GM12878 (cell line): ENCODE data around the gene SCTR. TPM values are rescaled to one million over a fixed set of nuclear protein-coding genes. Genes with fewer than 3 reads are reported as not detected.

Experiments used
- ATF7 ChIP-seq: fragments of 450-650 bp; IDR thresholded peaks from 2 replicates; pipeline ENCODE4 v1.6.1; 2016; ENCODE audit warnings: low read depth, mild to moderate bottlenecking
- BCL11A ChIP-seq: IDR thresholded peaks from 2 replicates; pipeline ENCODE4 v1.6.1; 2011; ENCODE audit warnings: low read depth, low read length
- BMI1 ChIP-seq: fragments of 450-650 bp; IDR thresholded peaks from 2 replicates; pipeline ENCODE4 v1.6.1; 2016; ENCODE audit warnings: mild to moderate bottlenecking, moderate library complexity, borderline replicate concordance
- EED ChIP-seq: sonication (generic); IDR thresholded peaks from 2 replicates; pipeline ENCODE4 v1.6.1; 2016; ENCODE audit warnings: antibody characterized with exemption, low read depth
- FOS ChIP-seq: IDR thresholded peaks from 3 replicates; pipeline ENCODE4 v1.6.1; 2011; ENCODE audit warnings: borderline replicate concordance; ENCODE audit not compliant: insufficient read length; ENCODE audit errors: extremely low read depth
- GABPA ChIP-seq: IDR thresholded peaks from 2 replicates; pipeline ENCODE4 v1.6.1; 2014; ENCODE audit warnings: antibody characterized with exemption, low read depth, mild to moderate bottlenecking, inconsistent platforms
- GATAD2B ChIP-seq: fragments of 450-650 bp; conservative IDR thresholded peaks from 2 replicates; pipeline ENCODE4 v1.6.1; 2017; ENCODE audit warnings: low read depth, mild to moderate bottlenecking, moderate library complexity
- HCFC1 ChIP-seq: fragments of 150-350 bp; IDR thresholded peaks from 2 replicates; pipeline ENCODE4 v1.6.1; 2014; ENCODE audit warnings: low read length
- IKZF1 ChIP-seq: fragments of 450-650 bp; conservative IDR thresholded peaks from 2 replicates; pipeline ENCODE4 v1.6.1; 2017; ENCODE audit warnings: antibody characterized with exemption, mild to moderate bottlenecking
- JUND ChIP-seq: IDR thresholded peaks from 2 replicates; pipeline ENCODE4 v1.6.1; 2012; ENCODE audit warnings: low read depth, mild to moderate bottlenecking, low read length, improper control_type of control experiment, moderate library complexity
- KLF5 ChIP-seq: fragments of 450-650 bp; IDR thresholded peaks from 2 replicates; pipeline ENCODE4 v1.6.1; 2014; ENCODE audit warnings: mild to moderate bottlenecking; ENCODE audit not compliant: partially characterized antibody
- LARP7 ChIP-seq: fragments of 450-650 bp; IDR thresholded peaks from 2 replicates; pipeline ENCODE4 v1.6.1; 2017; ENCODE audit warnings: mild to moderate bottlenecking
- MEF2A ChIP-seq: IDR thresholded peaks from 2 replicates; pipeline ENCODE4 v1.6.1; 2011; ENCODE audit warnings: low read depth, mild to moderate bottlenecking, low read length, moderate library complexity; ENCODE audit not compliant: insufficient read depth
- POLR2AphosphoS2 ChIP-seq: IDR thresholded peaks from 2 replicates; pipeline ENCODE4 v1.6.1; 2011; ENCODE audit warnings: low read depth, mild to moderate bottlenecking, low read length, improper control_type of control experiment, moderate library complexity
- RAD21 ChIP-seq: IDR thresholded peaks from 2 replicates; pipeline ENCODE4 v1.6.1; 2011; ENCODE audit warnings: mild to moderate bottlenecking, low read depth, low read length, moderate library complexity; ENCODE audit not compliant: insufficient read depth
- SMAD5 ChIP-seq: IDR thresholded peaks from 2 replicates; pipeline ENCODE4 v1.6.1; 2016; ENCODE audit warnings: antibody characterized with exemption, low read depth
- SMARCA5 ChIP-seq: fragments of 450-650 bp; IDR thresholded peaks from 2 replicates; pipeline ENCODE4 v1.6.1; 2017; ENCODE audit warnings: mild to moderate bottlenecking
- SREBF1 ChIP-seq: IDR thresholded peaks from 2 replicates; pipeline ENCODE4 v1.6.1; 2012; ENCODE audit warnings: mild to moderate bottlenecking, low read length
- TAF1 ChIP-seq: IDR thresholded peaks from 2 replicates; pipeline ENCODE4 v1.6.1; 2011; ENCODE audit warnings: mild to moderate bottlenecking, low read depth, low read length, borderline replicate concordance
- ZNF384 ChIP-seq: IDR thresholded peaks from 2 replicates; pipeline ENCODE4 v1.6.1; 2012; ENCODE audit warnings: low read depth, mild to moderate bottlenecking, low read length, improper control_type of control experiment, borderline replicate concordance
- polyA plus RNA-seq, 11 experiments: library from polyadenylated mRNA; depleted of rRNA in 4 of 11; unstranded in 6 of 11; stranded (reverse) in 5 of 11; fragments of >200 nt; fragmentation: Nextera tagmentation in 4 of 11; fragmentation: Illumina TruSeq in 1 of 11; extraction: Ambion mirVana in 4 of 11; extraction: Trizol in 1 of 11; gene quantifications; 1 replicate in 1 of 11; 2 replicates in 10 of 11; pipeline versions ENCODE4 v1.2.1 to v1.2.3, GENCODE V29; 2011 to 2016; ENCODE audit warnings: inconsistent platforms in 2 of 11, missing spikeins in 2 of 11, low read depth in 1 of 11
- total RNA-seq, 4 experiments: library from RNA; depleted of rRNA in 3 of 4; stranded (reverse); fragments of >200 nt in 3 of 4; fragmentation: Illumina TruSeq in 1 of 4; extraction: Trizol in 1 of 4; gene quantifications; 2 replicates each; pipeline versions ENCODE4 v1.2.1 to v1.2.3, GENCODE V29; 2013 to 2021
- TF ChIP-seq, protein P1 (sequence below): fragments of 450-650 bp; formaldehyde crosslinking; IDR thresholded peaks from 2 replicates; pipeline ENCODE4 v1.4.0; 2022; ENCODE audit warnings: mild to moderate bottlenecking, moderate library complexity
- TF ChIP-seq, protein P2 (sequence below), 3 experiments: IDR thresholded peaks in 2 of 3; conservative IDR thresholded peaks in 1 of 3; 2 replicates each; pipeline ENCODE4 v1.5.1; 2011; ENCODE audit warnings: low read depth in 3 of 3, low read length in 3 of 3, mild to moderate bottlenecking in 3 of 3, control low read depth in 2 of 3, moderate library complexity in 2 of 3, inconsistent platforms in 1 of 3, mixed read lengths in 1 of 3; ENCODE audit not compliant: control insufficient read depth in 2 of 3, insufficient read depth in 1 of 3; ENCODE audit errors: extremely low read depth in 1 of 3
- TF ChIP-seq, protein P3 (sequence below): IDR thresholded peaks from 2 replicates; pipeline ENCODE4 v1.6.1; 2012; ENCODE audit warnings: low read depth, low read length, improper control_type of control experiment
- TF ChIP-seq, protein P4 (sequence below): IDR thresholded peaks from 2 replicates; pipeline ENCODE4 v1.6.1; 2011; ENCODE audit warnings: mild to moderate bottlenecking, low read depth, low read length, moderate library complexity; ENCODE audit not compliant: insufficient replicate concordance

SCTR gene
- total and polyA plus RNA-seq, 10 of the 15 experiments (the other 5 are each of a cell fraction or from before 2014, with no cell fraction given) = 0.26 TPM; not detected in 9

DNA sequence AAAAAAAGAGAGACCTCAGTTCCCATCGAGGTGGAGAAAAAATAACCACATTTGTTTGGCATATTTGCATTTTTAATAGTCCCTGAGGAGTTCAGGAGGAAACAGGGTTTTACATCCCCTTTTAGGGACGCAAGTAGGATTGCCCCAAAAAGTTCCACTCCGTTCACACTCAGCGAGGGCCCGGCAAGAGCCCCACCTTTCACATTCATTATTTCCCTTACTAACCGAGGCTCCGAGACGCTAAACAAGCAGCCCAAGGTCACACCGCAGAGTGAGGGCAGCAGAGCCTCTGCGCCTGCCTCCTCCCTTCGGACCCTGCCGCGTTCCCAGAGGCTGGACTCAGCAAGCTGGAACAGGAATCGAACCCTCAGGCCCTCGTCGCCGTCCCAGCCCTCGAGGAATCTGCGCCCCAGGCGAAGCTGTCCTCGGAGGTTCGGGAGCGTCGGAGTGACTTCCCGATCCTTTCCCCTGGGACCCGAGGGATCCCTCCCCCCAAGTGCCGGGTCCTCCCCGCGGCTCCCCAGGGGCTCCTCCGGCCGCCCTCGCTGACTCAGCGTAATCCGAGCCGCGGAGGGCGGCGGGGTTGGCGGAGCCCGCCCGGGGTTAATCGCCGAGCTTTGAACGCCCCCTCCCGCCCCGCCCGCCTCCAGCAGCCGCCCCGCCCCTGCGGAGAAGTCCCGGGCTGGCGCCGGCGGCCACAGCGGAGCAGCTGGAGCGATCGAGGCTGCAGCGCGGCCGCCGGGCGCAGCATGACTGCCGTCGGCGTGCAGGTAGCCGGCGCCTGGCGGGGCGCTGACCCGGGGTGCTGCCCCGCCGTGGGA, 92.9 kb downstream of the SCTR start, which contains the start of gene TMEM37 (continued):
- TF ChIP-seq, protein P1, sequence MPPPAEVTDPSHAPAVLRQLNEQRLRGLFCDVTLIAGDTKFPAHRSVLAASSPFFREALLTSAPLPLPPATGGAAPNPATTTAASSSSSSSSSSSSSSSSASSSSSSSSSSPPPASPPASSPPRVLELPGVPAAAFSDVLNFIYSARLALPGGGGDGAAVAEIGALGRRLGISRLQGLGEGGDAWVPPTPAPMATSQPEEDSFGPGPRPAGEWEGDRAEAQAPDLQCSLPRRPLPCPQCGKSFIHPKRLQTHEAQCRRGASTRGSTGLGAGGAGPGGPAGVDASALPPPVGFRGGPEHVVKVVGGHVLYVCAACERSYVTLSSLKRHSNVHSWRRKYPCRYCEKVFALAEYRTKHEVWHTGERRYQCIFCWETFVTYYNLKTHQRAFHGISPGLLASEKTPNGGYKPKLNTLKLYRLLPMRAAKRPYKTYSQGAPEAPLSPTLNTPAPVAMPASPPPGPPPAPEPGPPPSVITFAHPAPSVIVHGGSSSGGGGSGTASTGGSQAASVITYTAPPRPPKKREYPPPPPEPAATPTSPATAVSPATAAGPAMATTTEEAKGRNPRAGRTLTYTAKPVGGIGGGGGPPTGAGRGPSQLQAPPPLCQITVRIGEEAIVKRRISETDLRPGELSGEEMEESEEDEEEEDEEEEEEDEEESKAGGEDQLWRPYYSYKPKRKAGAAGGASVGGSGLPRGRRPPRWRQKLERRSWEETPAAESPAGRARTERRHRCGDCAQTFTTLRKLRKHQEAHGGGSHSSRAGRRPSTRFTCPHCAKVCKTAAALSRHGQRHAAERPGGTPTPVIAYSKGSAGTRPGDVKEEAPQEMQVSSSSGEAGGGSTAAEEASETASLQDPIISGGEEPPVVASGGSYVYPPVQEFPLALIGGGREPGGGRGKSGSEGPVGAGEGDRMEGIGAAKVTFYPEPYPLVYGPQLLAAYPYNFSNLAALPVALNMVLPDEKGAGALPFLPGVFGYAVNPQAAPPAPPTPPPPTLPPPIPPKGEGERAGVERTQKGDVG = no peak
- TF ChIP-seq ATF7 (peak; percentile 75), IKZF1 (peak; percentile 96), GABPA (no peak), MEF2A (no peak), SMARCA5 (peak; percentile 88), GATAD2B (peak; percentile 84; the same call in 1 of the 2 replicates), KLF5 (no peak), SREBF1 (no peak), BCL11A (0 out of 2 replicates have a peak, but pooled peaks have one; percentile 29), HCFC1 (no peak), EED (0 out of 2 replicates have a peak, but pooled peaks have one; percentile 29), RAD21 (no peak), TAF1 (no peak), ZNF384 (peak; percentile 90), BMI1 (no peak; the same call in 1 of the 2 replicates), FOS (no peak), LARP7 (peak; percentile 67; the same call in 1 of the 2 replicates), JUND (no peak), SMAD5 (no peak), POLR2AphosphoS2 (no peak)
- TF ChIP-seq, protein P2, sequence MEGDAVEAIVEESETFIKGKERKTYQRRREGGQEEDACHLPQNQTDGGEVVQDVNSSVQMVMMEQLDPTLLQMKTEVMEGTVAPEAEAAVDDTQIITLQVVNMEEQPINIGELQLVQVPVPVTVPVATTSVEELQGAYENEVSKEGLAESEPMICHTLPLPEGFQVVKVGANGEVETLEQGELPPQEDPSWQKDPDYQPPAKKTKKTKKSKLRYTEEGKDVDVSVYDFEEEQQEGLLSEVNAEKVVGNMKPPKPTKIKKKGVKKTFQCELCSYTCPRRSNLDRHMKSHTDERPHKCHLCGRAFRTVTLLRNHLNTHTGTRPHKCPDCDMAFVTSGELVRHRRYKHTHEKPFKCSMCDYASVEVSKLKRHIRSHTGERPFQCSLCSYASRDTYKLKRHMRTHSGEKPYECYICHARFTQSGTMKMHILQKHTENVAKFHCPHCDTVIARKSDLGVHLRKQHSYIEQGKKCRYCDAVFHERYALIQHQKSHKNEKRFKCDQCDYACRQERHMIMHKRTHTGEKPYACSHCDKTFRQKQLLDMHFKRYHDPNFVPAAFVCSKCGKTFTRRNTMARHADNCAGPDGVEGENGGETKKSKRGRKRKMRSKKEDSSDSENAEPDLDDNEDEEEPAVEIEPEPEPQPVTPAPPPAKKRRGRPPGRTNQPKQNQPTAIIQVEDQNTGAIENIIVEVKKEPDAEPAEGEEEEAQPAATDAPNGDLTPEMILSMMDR (IDR thresholded peaks at IDR 0.05 in 2 of 3, conservative IDR thresholded peaks at IDR 0.05 in 1 of 3; ENCODE audit: control insufficient read depth in 2 of 3, extremely low read depth in 1 of 3, insufficient read depth in 1 of 3, low read depth in 3 of 3, low read length in 3 of 3) = no peak
- TF ChIP-seq, protein P3, sequence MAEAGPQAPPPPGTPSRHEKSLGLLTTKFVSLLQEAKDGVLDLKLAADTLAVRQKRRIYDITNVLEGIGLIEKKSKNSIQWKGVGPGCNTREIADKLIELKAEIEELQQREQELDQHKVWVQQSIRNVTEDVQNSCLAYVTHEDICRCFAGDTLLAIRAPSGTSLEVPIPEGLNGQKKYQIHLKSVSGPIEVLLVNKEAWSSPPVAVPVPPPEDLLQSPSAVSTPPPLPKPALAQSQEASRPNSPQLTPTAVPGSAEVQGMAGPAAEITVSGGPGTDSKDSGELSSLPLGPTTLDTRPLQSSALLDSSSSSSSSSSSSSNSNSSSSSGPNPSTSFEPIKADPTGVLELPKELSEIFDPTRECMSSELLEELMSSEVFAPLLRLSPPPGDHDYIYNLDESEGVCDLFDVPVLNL = no peak
- TF ChIP-seq, protein P4, sequence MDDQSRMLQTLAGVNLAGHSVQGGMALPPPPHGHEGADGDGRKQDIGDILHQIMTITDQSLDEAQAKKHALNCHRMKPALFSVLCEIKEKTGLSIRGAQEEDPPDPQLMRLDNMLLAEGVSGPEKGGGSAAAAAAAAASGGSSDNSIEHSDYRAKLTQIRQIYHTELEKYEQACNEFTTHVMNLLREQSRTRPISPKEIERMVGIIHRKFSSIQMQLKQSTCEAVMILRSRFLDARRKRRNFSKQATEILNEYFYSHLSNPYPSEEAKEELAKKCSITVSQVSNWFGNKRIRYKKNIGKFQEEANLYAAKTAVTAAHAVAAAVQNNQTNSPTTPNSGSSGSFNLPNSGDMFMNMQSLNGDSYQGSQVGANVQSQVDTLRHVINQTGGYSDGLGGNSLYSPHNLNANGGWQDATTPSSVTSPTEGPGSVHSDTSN = no peak
